BLaER1 treated with 17β-estradiol and CSF1 and Interleukin-3, amounts not matched to agents 10 nM and 100 nM (cell line): ENCODE measurements around the gene RIC8A.
"Not testable (repeated sequence)": the region's sequence is repeated elsewhere in the genome, so short reads cannot be mapped to it uniquely, and the experiment has no call there.

Experiments used
- H3K27ac ChIP-seq, 11 experiments: shearing (Covaris generic); formaldehyde crosslinking; 2 replicates each; pipeline ENCODE4 v1.8.1; 2022
- H3K27me3 ChIP-seq, 11 experiments: shearing (Covaris generic); formaldehyde crosslinking; 2 replicates each; pipeline ENCODE4 v1.8.1; 2022
- H3K36me3 ChIP-seq, 11 experiments: shearing (Covaris generic); formaldehyde crosslinking; 2 replicates each; pipeline ENCODE4 v1.8.1; 2022
- H3K4me1 ChIP-seq, 10 experiments: shearing (Covaris generic); formaldehyde crosslinking; 2 replicates each; pipeline ENCODE4 v1.8.1; 2022
- H3K4me2 ChIP-seq, 11 experiments: shearing (Covaris generic); formaldehyde crosslinking; 2 replicates each; pipeline ENCODE4 v1.8.1; 2022
- H3K4me3 ChIP-seq, 10 experiments: shearing (Covaris generic); formaldehyde crosslinking; 2 replicates each; pipeline ENCODE4 v1.8.1; 2022
- H3K9ac ChIP-seq, 11 experiments: shearing (Covaris generic); formaldehyde crosslinking; 2 replicates each; pipeline ENCODE4 v1.8.1; 2022
- H3K9me3 ChIP-seq, 11 experiments: shearing (Covaris generic); formaldehyde crosslinking; replicated peaks in 1 of 11; 2 replicates each; pipeline ENCODE4 v1.8.1; 2022
- H4K20me1 ChIP-seq, 11 experiments: shearing (Covaris generic); formaldehyde crosslinking; 2 replicates each; pipeline ENCODE4 v1.8.1; 2022
- Cebpa-rat ChIP-seq, 11 experiments: shearing (Covaris generic); IDR thresholded peaks; 2 replicates each; pipeline ENCODE4 v1.8.1; 2022

The RIC8A gene

GRCh38 chr11:212150-213100 is 4.9 kb downstream of the RIC8A start:
- Histone ChIP-seq H3K4me1 (peaks cover 22 to 40% (median 29%) of the 10 kb centered on the region in 10 experiments), H3K4me3 (no peak overlapping the region), H3K27me3 (no peaks in the 10 kb centered on the region), H3K9me3 (no peaks in the 10 kb centered on the region), H3K4me2 (no peak overlapping the region), H4K20me1 (peaks cover 23 to 79% (median 51%) of the 10 kb centered on the region in 11 experiments; a peak in 19 of 22 replicates), H3K9ac (peak overlapping the region in 9 of 11 experiments; percentile 1 to 99 (median 98); a peak in 9 of 22 replicates), H3K27ac (0 out of 22 replicates have a peak overlapping the region, but pooled peaks of 1 of the 11 experiments have one; percentile 98), H3K36me3 (peaks cover 63 to 77% (median 73%) of the 10 kb centered on the region in 11 experiments)
- TF ChIP-seq Cebpa-rat (IDR thresholded peaks at IDR 0.05): no peak

GRCh38 chr11:213111-213510 is 5.6 kb downstream of the RIC8A start:
- Histone ChIP-seq H3K9me3 (no peaks in the 10 kb centered on the region), H3K9ac (peak overlapping the region in 3 of 11 experiments; percentile 18 to 37 (median 31); a peak in 3 of 22 replicates), H3K4me1 (peaks cover 22 to 41% (median 30%) of the 10 kb centered on the region in 10 experiments), H3K27ac (no peak overlapping the region), H3K4me3 (no peak overlapping the region), H3K4me2 (no peak overlapping the region), H3K36me3 (peaks cover 63 to 77% (median 73%) of the 10 kb centered on the region in 11 experiments), H4K20me1 (peaks cover 23 to 79% (median 51%) of the 10 kb centered on the region in 11 experiments; a peak in 19 of 22 replicates), H3K27me3 (no peaks in the 10 kb centered on the region)
- no peak for TF ChIP-seq Cebpa-rat (IDR thresholded peaks at IDR 0.05)

GRCh38 chr11:214083-214482 is 6.6 kb downstream of the RIC8A start:
- H3K4me1 ChIP-seq: peaks cover 21 to 41% (median 30%) of the 10 kb centered on the region in 10 experiments
- H3K9me3 ChIP-seq: no peaks in the 10 kb centered on the region
- H3K27ac ChIP-seq: no peak overlapping the region
- H4K20me1 ChIP-seq: peaks cover 23 to 77% (median 50%) of the 10 kb centered on the region in 11 experiments; a peak in 19 of 22 replicates
- no peak for TF ChIP-seq Cebpa-rat (IDR thresholded peaks at IDR 0.05)
- H3K9ac ChIP-seq: peak overlapping the region in 1 of 11 experiments; percentile 27; a peak in 1 of 22 replicates
- H3K4me3 ChIP-seq: no peak overlapping the region
- peaks cover 69 to 84% (median 78%) of the 10 kb centered on the region in 11 experiments for H3K36me3 ChIP-seq
- H3K4me2 ChIP-seq: no peak overlapping the region
- H3K27me3 ChIP-seq: no peaks in the 10 kb centered on the region

- no peak overlapping the region for H3K4me2 ChIP-seq
- H3K27me3 ChIP-seq: no peaks in the 10 kb centered on the region
- no peaks in the 10 kb centered on the region for H3K9me3 ChIP-seq
- peaks cover 10 to 61% (median 35%) of the 10 kb centered on the region in 11 experiments; a peak in 19 of 22 replicates for H4K20me1 ChIP-seq
- H3K4me3 ChIP-seq: no peak overlapping the region
- H3K9ac ChIP-seq: 0 out of 22 replicates have a peak overlapping the region, but pooled peaks of 2 of the 11 experiments have one; percentile 15 to 35
- peaks cover 54 to 73% (median 66%) of the 10 kb centered on the region in 11 experiments for H3K36me3 ChIP-seq
- peaks cover 6 to 26% (median 14%) of the 10 kb centered on the region in 10 experiments for H3K4me1 ChIP-seq
- peak overlapping the region in 1 of 11 experiments; percentile 20; a peak in 2 of 22 replicates for H3K27ac ChIP-seq
- TF ChIP-seq Cebpa-rat (IDR thresholded peaks at IDR 0.05): no peak
Measured at GRCh38 chr11:215581-216037, 8.1 kb downstream of the RIC8A start.

GRCh38 chr11:216081-216974 is 8.8 kb downstream of the RIC8A start:
- Histone ChIP-seq H3K36me3 (peaks cover 47 to 66% (median 59%) of the 10 kb centered on the region in 11 experiments), H3K27me3 (no peaks in the 10 kb centered on the region), H3K9me3 (no peaks in the 10 kb centered on the region), H4K20me1 (peaks cover 3 to 54% (median 28%) of the 10 kb centered on the region in 11 experiments; a peak in 17 of 22 replicates), H3K4me3 (no peak overlapping the region), H3K4me2 (no peak overlapping the region), H3K9ac (peak overlapping the region in 4 of 11 experiments; percentile 10 to 24 (median 14); a peak in 2 of 22 replicates), H3K27ac (peak overlapping the region in 2 of 11 experiments; percentile 6 to 20; a peak in 3 of 22 replicates), H3K4me1 (peaks cover 0 to 18% (median 8%) of the 10 kb centered on the region in 10 experiments; a peak in 14 of 20 replicates)
- no peak for TF ChIP-seq Cebpa-rat (IDR thresholded peaks at IDR 0.05)

- no peak for TF ChIP-seq Cebpa-rat (IDR thresholded peaks at IDR 0.05)
- no peak overlapping the region; a peak in 1 of 22 replicates for H3K27ac ChIP-seq
- peaks cover 3 to 14% (median 8%) of the 10 kb centered on the region in 10 experiments; a peak in 14 of 20 replicates for H3K4me1 ChIP-seq
- no peaks in the 10 kb centered on the region for H3K27me3 ChIP-seq
- H3K36me3 ChIP-seq: peaks cover 33 to 63% (median 47%) of the 10 kb centered on the region in 11 experiments
- no peak overlapping the region for H3K9ac ChIP-seq
- H3K4me3 ChIP-seq: no peak overlapping the region
- H4K20me1 ChIP-seq: peaks cover 0 to 40% (median 14%) of the 10 kb centered on the region in 11 experiments; a peak in 14 of 22 replicates
- no peak overlapping the region for H3K4me2 ChIP-seq
- H3K9me3 ChIP-seq: no peaks in the 10 kb centered on the region
Measured at GRCh38 chr11:217704-218103, 10.2 kb downstream of the RIC8A start.

GRCh38 chr11:218815-219593 is 11.5 kb downstream of the RIC8A start:
- H3K36me3 ChIP-seq: peaks cover 20 to 53% (median 34%) of the 10 kb centered on the region in 11 experiments
- H3K27me3 ChIP-seq: no peaks in the 10 kb centered on the region
- no peak for TF ChIP-seq Cebpa-rat (IDR thresholded peaks at IDR 0.05)
- peak overlapping the region in 1 of 11 experiments; percentile 29; a peak in 1 of 22 replicates for H3K9ac ChIP-seq
- H3K4me1 ChIP-seq: peaks cover 14 to 25% (median 18%) of the 10 kb centered on the region in 10 experiments
- peaks cover 0 to 27% (median 6%) of the 10 kb centered on the region in 11 experiments; a peak in 11 of 22 replicates for H4K20me1 ChIP-seq
- H3K27ac ChIP-seq: no peak overlapping the region; a peak in 1 of 22 replicates
- no peak overlapping the region for H3K4me2 ChIP-seq
- no peaks in the 10 kb centered on the region for H3K9me3 ChIP-seq
- H3K4me3 ChIP-seq: no peak overlapping the region

GRCh38 chr11:220641-221215 is 13.2 kb downstream of the RIC8A start:
- H3K4me3 ChIP-seq, H3K27ac ChIP-seq, H3K4me2 ChIP-seq, H3K27me3 ChIP-seq, H3K9ac ChIP-seq, H3K9me3 ChIP-seq: not testable (repeated sequence)
- Histone ChIP-seq H3K4me1 (peaks cover 30 to 42% (median 35%) of the 10 kb centered on the region in 10 experiments), H3K36me3 (peaks cover 4 to 35% (median 17%) of the 10 kb centered on the region in 11 experiments; a peak in 19 of 22 replicates), H4K20me1 (peaks cover 0 to 11% (median 0%) of the 10 kb centered on the region in 11 experiments; a peak in 3 of 22 replicates)
